HS-5 (cell line): ENCODE results near the gene KIF1B.
"Not testable (repeated sequence)": the region's sequence is repeated elsewhere in the genome, so short reads cannot be mapped to it uniquely, and the experiment has no call there.

Source experiments
- DNase-seq: peaks from one replicate; pipeline ENCODE4 v3.0.0-alpha.2; 2012; ENCODE audit warnings: low read depth

KIF1B gene

DNA sequence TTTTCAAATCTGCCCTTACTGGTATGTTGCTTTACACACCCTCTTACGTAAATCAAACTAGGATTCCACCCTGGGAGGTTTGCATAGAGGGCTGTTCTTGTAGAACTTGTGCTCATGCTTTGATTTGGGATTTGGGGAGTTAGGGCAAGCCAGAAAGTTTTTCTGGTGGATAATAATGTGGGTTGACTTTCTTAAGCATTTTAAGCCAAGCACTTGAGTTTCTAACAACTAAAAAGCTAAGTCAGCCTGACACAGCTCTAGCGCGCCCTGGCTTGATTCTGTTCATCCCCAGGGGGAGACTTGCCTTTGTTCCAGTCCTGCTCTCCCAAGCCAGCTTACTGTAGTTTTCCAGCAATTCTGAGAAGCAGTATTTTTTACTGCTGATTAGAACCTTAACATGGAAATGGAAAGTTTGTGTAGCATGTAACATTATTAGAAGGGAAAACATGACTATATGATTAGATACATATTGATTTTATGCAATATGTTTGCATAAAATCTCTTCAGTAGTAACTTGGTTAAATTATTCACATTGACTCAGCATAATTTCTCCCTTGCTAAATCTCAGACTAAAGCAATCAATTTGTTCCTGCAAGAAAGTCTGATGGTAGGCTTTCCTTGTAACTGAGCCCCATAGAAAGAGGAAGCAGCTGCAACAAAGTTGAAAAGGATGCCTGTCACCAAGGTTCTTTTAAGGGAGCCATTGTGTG is 177.5 kb downstream of the KIF1B start:
- peak; percentile 24 for DNase-seq

DNA sequence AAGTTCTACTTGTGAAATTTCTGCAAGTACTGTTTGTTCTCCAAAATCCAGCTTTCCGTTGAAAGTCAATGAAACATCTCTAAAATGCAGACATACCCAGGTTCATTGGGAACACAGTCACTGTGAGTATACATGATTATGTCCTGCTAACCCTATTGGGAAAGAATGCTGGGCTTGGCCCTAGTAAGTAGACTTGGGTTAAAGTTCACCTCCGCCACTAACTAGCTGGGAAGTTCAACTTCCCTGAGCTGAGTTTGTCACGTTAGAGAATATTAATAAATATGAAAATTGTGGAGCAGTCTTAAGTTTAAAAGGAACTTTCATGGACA is 178.0 kb downstream of the KIF1B start:
- no peak for DNase-seq

DNA sequence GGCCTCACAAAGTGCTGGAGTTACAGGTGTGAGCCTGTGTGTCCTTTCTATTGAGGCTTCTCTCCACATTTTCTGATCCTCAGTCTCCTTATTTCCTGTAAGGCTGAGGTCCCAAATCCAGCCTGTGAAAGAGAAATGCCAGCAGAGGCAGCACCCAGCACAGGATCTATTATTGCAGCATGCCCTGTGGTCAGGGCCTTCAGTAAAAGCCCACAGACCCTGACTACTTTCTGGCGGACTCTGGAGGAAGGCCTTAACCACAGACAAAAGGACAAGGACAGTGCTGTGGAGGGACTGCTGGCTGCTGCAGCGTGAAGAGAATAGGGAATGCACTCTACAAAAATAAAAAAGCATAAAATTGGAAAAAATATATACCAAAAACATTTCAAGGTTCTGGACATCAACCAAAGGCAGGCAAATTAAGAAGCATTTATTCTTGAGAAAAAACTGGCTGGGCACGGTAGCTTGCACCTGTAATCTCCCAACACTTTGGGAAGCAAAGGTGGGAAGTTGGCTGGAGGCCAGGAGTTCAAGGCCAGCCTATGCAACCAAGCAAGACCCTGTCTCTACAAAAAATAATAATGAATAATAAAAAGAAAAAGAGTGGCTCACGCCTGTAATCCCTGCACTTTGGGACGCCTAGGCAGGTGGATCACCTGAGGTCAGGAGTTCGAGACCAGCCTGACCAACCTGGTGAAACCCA is 179.1 kb downstream of the KIF1B start:
- DNase-seq, result no peak

DNA sequence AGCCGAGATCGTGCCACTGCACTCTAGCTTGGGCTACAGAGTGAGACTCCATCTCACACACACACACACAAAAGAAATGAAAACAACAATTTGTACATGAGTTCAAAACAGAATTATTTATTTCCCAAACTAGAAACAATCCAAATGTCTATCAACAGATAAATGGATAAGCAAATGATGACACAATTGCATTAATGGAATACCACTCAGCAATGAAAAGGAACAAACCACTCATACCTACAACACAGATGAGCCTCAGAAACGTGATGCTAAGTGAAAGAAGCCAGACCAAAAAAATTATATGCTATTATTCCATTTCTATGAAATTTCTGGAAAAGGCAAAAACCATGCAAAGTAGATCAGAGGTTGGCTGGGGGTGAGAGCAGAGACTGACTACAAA is 186.5 kb downstream of the KIF1B start:
- no peak for DNase-seq

DNA sequence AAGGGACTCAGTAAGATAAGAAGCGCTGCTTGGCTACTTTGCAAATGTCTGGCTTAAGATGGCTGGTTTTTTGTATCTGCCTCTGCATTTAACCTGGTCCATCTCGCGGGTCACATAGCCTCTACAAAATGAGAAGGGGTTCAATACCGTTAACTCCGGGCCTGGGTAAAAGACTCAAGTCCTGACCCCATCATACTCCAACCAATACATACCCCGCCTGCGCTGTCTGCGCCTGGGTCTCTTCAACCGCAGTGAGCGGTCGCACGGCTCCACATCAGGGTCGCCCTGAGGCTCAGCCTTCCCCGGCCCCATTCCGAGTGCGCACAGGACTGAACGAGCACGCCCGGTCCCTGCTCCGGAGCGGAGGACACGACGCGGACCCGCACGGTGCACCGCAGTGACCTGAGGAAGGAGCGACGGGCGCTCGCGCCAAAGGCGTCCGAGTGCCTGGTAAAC is 187.9 kb downstream of the KIF1B start:
- no peak for DNase-seq

DNA sequence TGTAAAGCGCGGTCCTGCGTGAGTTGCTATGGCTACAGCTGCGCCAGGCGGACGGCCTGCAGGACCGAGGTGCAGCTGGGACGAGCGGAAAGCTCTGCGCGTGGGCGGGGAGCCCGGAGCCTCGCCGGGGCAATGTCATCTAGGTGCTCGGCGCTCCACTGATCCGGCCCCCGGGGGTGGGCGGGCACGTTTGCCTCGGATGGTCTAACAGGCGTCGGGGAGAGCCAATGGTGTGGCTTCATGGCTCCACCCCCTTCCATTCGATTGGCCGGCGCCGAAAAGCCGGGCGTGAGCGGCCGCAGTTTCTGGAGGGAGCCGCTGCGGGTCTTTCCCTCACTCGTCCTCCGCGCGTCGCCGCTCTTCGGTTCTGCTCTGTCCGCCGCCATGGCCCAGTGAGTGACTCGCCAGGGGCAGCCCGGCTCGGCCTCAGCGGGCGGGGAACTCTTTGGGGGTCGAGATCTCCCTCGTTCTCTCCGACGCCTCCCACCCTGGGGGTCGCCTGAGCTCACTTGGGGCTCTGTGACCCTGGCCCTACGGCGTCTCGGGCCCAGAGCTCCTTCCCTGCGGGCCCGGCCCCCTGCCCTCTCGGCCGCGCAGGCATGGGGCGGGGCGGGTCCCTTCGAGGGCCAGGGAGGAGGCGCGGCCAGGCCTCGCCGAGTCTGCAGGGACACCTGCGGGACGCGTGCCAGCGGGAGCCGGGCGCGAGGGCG is 188.5 kb downstream of the KIF1B start, which contains the start of gene PGD:
Gene PGD (plus strand): TSS at position 331 of the 710 bp plus-strand sequence. CDS start 54 bp downstream, at position 385.
- DNase-seq, result peak; percentile 86

DNA sequence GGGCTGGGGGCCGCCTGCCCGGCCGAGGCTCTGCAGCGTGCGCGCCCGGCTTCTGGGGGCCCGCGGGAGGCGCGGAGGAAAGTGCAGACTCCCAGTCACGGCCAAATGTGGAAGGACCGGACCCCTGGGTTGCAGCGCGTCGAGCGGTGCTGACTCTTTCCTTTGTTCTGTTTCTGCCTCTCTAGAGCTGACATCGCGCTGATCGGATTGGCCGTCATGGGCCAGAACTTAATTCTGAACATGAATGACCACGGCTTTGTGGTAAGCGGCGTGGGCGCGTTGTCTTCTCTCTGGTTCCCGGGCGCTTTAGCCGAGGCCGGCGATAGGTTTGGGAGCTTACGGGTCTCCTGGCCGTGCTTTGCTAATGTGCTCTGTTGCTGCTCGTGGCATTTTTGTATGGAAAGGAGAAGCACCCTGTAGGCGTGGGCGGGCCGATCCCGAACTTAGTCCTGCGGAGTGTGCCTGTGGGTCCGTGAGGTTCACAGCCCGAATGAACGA is 189.1 kb downstream of the KIF1B start:
- DNase-seq, result no peak

DNA sequence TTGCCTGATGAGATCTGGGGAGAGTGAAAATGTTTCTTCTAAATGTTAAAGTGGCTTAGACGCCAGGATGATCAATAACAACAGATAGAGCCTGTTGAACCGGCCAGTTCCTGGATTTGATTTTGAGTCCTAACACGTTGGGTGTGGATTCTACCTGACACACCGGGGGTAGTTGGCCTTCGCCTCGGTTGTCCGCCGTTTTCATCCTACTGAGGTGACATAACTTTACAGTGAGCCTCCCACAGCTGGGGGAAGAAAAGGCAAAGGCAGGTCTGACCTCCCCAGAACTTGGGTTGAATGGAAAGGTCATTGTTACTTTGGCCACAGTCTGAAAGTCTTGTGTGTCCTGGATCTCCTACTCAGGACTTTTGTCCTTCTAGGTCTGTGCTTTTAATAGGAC is 189.6 kb downstream of the KIF1B start:
- no peak for DNase-seq

DNA sequence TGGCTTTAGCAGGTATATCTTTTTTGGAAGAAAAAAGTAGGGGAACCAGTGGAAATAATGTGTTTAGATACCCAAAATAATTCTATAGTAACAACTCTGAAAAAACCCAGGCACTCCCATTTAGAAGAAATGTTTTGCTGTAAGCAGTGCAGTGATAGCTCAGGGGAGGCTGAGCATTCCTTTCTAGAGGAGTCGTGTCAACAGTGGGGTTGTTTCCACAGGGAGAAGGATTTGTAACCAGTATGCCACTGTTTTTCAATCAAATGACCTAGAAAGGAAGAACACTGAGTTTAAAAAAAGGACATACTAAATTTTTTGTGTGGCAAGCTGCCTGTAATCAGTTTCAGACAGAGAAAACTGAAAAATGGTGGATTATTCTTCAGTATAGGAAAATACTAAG is 190.9 kb downstream of the KIF1B start:
- DNase-seq, result no peak

DNA sequence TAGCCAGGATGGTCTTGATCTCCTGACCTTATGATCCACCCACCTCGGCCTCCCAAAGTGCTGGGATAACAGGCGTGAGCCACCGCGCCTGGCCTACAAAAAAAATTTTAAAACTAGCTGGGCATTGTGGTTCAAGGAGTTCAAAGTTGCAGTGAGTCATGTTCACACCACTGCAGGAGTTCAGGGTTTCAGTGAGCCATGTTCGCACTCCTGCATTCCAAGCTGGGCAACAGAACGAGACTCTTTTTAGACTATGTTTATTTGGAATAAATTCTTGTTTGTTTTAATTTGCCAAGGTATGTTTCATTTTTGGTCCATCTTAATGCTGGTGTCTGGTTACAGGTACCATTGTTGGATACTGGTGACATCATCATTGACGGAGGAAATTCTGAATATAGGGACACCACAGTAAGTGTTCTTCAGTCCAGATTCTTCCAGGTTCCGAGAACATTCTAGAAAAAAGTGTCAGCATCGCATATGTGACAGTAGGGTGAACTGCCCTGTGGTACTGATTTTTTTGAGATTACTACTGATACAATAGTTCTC is 192.4 kb downstream of the KIF1B start:
- no peak for DNase-seq

DNA sequence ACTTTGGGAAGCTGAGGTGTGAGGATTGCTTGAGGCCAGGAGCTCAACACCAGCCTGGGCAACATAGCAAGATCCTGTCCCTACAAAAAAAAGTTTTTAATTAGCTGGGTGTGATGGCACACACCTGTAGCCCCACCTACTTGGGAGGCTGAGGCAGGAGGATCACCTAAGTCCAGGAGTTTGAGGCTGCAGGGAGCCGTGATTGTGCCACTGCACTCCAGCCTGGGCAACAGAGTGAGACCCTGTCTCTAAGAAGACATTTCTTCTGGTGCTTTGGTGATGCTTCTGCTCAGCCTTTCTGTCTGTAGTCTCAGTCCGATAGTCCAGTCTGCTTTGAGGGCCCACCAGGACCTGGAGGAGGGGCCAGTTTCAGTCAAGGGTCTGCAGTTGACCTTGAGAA is 196.8 kb downstream of the KIF1B start:
- DNase-seq, result no peak

DNA sequence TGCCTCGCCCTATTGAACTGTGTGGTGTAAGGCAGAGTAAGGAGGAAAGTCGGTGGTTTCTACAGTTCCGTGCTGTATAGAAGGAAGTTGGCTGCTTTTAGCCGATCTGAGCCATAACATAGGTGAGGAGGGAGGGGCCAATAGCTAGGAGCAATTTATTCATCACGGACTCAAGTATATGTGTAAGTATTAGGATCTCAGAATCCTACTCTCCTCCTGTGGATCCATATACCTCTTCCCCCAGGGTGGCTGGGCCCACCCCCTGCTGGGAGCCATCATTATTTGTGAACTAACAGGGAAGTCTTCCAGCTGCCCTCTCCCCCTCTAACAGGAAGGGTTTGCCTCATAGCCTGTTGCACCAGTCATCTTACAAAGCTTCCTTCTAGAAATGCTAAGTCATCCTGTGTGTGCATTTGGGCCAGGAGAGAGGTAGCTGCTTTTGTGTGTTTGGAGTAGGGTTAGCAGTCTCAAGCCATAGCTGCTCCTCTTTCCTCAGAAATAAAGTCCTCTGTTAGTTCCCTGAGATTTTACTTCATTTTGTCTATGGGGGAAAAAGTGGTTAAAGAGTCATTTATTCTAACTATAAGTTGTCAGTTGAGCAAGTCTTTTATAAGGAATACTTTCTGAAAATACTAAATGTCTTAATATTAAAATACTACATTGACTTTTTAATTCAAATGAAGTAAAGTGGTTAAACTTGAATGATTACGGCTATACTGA is 205.0 kb downstream of the KIF1B start:
- DNase-seq, result no peak

DNA sequence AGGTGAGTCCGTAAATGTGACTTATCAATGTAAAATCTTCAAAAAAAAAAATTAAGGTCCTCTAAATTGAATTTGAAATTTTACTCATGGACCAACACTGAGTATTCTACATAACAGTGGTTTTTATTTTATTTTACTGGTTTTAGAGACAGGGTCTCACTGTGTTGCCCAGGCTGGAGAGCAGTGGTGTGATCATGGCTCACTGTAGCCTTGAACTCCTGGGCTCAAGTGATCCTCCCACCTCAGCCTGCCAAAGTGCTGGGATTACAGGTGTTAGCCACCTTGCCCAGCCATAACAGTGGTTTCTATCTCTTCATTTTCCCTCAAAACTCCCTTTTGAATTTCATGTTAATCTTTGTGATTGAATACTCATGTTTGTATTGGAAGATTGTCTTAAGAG is 205.6 kb downstream of the KIF1B start:
- DNase-seq, result not testable (repeated sequence)

DNA sequence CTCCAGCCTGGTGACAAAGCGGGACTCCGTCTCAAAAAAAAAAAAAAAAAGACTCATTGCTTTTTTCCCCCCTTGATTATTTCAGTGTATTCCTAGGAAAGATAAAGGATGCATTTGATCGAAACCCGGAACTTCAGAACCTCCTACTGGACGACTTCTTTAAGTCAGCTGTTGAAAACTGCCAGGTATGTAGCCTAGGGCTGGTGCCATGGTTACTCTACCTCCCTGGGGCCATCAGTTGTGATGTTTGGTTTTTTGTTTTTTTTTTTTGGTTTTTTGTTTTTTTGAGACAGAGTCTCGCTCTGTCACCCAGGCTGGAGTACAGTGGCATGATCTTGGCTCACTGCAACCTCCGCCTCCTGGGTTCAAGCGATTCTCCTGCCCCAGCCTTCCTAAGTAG is 208.4 kb downstream of the KIF1B start:
- not testable (repeated sequence) for DNase-seq

DNA sequence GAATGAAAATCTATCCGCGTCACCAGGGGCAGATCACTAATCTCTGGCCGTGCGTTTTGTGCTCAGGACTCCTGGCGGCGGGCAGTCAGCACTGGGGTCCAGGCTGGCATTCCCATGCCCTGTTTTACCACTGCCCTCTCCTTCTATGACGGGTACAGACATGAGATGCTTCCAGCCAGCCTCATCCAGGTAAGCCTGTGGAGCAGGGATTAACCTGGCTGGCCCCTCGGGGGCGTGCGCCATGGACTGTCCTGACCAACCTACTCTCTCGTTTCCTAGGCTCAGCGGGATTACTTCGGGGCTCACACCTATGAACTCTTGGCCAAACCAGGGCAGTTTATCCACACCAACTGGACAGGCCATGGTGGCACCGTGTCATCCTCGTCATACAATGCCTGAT is 209.0 kb downstream of the KIF1B start:
- DNase-seq, result no peak

DNA sequence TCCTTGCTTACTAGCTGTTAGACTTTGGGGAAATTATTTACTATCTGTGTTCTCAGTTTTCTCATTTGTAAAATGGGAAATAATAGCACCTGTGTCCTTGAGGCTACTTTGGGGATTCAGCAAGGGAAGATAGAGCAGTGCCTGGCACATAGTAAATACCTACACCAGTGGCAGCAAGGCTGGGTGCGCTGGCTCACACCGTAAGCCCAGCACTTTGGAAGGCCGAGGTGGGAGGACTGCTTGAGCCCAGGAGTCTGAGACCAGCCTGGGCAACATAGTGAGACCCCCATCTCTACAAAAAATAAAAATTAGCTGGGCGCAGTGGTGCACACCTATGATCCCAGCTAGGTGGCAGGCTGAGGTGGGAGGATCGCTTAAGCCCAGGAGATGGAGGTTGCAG is 211.3 kb downstream of the KIF1B start:
- no peak for DNase-seq

DNA sequence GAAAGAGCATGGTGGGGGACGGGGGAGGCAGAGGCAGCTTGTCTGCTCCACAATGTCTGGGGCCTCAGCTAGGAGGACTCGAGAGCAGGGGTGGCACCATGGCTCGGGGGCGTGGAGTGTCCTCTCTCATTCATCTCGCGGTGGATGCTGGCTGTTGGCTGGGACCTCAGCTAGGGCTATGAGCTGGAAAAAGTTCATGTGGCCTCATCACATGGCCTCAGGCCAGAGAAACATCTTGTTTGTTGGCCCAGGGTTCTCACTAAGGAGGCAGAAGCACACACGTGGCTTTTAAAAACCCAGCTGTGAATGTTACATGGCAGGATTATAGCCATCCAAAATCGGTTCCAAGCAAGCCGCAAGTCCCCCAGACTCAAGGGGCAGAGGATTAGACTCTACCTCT is 213.7 kb downstream of the KIF1B start:
- DNase-seq, result no peak

DNA sequence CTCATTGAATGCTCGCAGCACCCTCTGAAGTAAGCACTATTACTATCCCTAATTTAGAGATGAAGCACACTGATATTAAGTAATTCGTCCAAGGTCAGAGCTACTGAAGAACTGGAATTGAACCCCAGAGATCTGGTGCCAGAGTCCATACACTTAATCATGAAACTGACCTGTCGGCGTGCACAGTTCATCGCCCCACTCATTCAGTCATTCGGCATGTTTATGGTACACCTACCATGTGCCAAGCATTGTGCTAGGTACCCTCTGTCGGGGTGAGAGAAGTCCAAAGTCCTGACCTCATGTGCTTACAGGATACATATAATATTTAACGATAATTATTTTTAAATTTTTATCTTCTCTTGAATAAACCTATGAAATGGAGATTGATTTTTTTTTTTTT is 214.3 kb downstream of the KIF1B start:
- DNase-seq, result no peak

DNA sequence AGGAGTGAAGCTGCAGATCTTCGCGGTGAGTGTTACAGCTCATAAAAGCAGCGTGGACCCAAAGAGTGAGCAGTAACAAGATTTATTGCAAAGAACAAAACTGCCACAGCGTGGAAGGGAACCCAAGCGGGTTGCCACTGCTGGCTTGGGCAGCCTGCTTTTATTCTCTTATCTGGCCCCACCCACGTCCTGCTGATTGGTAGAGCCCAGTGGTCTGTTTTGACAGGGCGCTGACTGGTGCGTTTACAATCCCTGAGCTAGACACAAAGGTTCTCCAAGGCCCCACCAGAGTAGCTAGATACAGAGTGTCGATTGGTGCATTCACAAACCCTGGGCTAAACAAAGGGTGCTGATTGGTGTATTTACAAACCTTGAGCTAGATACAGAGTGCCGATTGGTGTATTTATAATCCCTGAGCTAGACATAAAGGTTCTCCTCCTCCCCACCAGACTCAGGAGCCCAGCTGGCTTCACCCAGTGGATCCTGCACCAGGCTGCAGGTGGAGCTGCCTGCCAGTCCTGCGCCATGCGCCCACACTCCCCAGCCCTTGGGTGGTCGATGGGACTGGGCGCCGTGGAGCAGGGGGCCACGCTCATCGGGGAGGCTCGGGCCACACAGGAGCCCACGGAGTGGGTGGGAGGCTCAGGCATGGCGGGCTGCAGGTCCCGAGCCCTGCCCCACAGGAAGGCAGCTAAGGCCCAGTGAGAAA is 215.6 kb downstream of the KIF1B start:
- not testable (repeated sequence) for DNase-seq

DNA sequence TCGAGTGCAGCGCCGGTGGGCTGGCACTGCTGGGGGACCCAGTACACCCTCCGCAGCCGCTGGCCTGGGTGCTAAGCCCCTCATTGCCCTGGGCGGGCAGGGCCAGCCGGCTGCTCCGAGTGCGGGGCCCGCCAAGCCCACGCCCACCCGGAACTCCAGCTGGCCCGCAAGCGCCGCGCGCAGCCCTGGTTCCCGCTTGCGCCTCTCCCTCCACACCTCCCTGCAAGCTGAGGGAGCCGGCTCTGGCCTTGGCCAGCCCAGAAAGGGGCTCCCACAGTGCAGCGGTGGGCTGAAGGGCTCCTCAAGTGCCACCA is 216.1 kb downstream of the KIF1B start:
- DNase-seq, result not testable (repeated sequence)

DNA sequence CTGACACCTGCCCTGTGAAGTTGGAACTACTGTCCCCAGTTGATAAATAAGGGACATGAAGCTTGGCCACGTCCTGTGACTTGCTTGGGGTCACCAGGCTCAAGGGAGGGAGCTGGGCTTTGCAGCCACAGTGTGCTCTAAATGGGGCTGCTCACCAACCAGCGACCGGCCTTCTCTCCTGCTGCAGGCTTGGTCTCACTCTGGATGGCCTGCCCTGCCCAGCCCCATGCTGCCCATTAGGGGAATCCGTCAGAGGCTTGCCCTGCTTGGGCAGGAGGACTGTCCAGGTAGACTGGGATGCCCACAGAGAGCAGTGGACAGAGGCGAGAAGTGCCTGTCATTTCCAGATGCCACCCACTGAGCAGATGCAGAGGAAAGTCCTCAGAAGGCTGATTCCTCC is 218.6 kb downstream of the KIF1B start:
- no peak for DNase-seq

DNA sequence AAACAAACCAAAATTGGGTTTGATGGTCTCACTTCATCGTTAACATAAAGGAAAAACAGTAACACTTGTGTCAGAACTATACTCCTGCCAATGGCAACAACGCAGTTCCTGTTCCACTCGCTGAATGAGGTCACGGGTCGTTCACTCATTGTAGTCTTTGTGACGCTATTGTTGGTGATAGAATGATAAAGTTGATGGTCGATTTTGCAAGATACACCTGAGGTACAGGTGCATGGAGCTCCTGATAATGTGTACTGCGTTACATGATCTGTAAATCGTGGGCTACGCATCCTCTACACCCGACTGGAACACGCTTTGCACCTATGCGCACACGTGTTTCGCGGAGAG is 219.5 kb downstream of the KIF1B start:
- no peak for DNase-seq
